ENCODE results near the gene SDK1. TPM values are rescaled to one million over a fixed set of nuclear protein-coding genes. Genes with fewer than 3 reads are reported as not detected.

SDK1 gene
- total and polyA plus RNA-seq, 2 experiments from 2014 or later, result 4.1 to 16.5 TPM

GRCh38 chr7:3459111-3459510 is 158.1 kb downstream of the SDK1 start:
- H3K4me3 ChIP-seq, result no peak overlapping the region
- no peaks in the 10 kb centered on the region for H3K27me3 ChIP-seq
- H3K36me3 ChIP-seq, result no peaks in the 10 kb centered on the region
- no peaks in the 10 kb centered on the region for H3K9me3 ChIP-seq (ENCODE audit: low read depth)
- TF ChIP-seq, protein P1, sequence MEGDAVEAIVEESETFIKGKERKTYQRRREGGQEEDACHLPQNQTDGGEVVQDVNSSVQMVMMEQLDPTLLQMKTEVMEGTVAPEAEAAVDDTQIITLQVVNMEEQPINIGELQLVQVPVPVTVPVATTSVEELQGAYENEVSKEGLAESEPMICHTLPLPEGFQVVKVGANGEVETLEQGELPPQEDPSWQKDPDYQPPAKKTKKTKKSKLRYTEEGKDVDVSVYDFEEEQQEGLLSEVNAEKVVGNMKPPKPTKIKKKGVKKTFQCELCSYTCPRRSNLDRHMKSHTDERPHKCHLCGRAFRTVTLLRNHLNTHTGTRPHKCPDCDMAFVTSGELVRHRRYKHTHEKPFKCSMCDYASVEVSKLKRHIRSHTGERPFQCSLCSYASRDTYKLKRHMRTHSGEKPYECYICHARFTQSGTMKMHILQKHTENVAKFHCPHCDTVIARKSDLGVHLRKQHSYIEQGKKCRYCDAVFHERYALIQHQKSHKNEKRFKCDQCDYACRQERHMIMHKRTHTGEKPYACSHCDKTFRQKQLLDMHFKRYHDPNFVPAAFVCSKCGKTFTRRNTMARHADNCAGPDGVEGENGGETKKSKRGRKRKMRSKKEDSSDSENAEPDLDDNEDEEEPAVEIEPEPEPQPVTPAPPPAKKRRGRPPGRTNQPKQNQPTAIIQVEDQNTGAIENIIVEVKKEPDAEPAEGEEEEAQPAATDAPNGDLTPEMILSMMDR (IDR thresholded peaks at IDR 0.05; ENCODE audit: low read depth, low read length), result no peak
- H3K4me1 ChIP-seq (ENCODE audit: low read depth), result no peaks in the 10 kb centered on the region
- H3K27ac ChIP-seq, result no peak overlapping the region
- no peak for DNase-seq (ENCODE audit: low read depth in 1 of 2, low spot score in 1 of 2)

DNA sequence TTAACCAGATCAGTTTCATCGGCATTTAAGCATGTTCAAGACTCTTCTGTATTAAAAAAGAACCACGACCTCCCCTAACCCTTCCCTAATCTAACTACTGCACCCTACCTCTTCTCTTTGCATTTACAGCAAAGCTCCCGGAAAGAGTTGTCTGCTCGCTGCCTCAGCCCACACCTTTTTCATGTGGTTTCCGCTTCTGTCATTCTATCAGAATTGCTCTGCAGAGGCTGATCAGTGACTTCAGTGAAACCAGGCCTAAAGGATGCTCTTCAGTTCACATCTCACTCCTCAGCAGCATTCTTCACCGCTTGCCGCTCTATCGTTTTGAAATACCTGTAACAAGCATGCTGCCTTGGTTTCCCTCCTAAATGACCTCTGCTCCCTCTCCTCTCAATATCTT is 160.9 kb downstream of the SDK1 start:
- no peak for DNase-seq (ENCODE audit: low read depth in 1 of 2, low spot score in 1 of 2)
- Histone ChIP-seq H3K27me3 (no peaks in the 10 kb centered on the region), H3K36me3 (no peaks in the 10 kb centered on the region), H3K4me3 (no peak overlapping the region), H3K9me3 (ENCODE audit: low read depth) (no peaks in the 10 kb centered on the region), H3K27ac (no peak overlapping the region), H3K4me1 (ENCODE audit: low read depth) (peaks cover 7% of the 10 kb centered on the region)
- TF ChIP-seq, protein P1 (IDR thresholded peaks at IDR 0.05; ENCODE audit: low read depth, low read length), result no peak

DNA sequence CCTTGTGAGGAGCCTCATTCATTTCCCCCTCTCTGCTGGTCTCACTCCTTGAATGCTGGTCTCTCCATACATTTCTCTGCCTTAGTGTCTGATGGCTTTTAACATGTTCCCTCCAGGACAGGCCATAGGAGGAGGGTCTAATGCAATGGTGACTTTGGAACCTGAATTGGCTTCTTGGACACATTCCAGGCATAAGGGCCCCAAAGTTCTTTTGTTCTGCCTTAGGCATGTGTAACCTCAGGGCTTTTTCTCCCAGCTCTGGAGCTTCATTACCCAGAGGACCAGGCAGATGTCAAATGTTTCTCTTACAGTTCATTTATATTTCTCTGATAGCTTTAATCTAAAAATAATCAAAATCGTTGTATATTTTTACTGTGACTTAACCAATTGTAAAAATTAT is 162.6 kb downstream of the SDK1 start:
- DNase-seq (ENCODE audit: low read depth in 1 of 2, low spot score in 1 of 2), result peak in 1 of 2 donors; percentile 20
- H3K4me1 ChIP-seq (ENCODE audit: low read depth), result peaks cover 7% of the 10 kb centered on the region
- H3K27me3 ChIP-seq, result no peaks in the 10 kb centered on the region
- TF ChIP-seq, protein P1 (IDR thresholded peaks at IDR 0.05; ENCODE audit: low read depth, low read length), result no peak
- H3K4me3 ChIP-seq, result no peak overlapping the region
- H3K9me3 ChIP-seq (ENCODE audit: low read depth), result no peaks in the 10 kb centered on the region
- no peak overlapping the region for H3K27ac ChIP-seq
- no peaks in the 10 kb centered on the region for H3K36me3 ChIP-seq

DNA sequence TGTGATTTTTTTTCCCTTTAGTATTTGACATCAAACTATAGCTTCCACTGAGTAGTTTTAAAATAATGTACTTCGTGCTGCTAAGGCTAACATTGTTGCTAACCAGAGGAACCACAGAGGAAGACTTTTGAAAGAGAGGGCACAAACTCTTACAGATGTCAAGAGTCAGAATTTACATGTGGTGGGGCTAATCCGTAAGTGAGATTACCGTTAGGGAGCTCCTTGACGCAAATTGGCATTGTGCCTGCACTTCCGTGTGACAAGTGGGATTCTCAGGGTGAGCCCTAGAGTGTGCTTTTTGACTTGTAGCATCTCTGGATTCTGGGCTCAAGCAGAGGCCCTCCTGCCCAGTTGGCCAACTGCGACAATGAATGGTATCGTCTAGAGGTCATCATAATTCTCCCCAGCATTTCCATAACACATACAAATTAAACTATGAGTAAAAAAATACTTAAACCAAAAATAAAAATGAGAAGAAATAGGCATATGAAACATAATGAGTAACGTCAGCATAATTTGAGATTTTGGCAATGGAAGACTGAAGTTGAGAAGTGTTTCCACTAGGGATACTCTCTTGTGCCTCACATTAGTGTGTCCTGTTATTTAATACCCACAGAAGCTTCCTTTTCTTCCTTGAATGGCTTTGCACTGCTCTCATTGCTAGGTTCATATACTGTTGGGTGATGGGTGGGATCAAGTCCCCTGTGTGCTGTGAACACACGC is 164.0 kb downstream of the SDK1 start:
- DNase-seq (ENCODE audit: low read depth in 1 of 2, low spot score in 1 of 2), result no peak
- H3K36me3 ChIP-seq, result no peaks in the 10 kb centered on the region

GRCh38 chr7:3466261-3466660 is 165.2 kb downstream of the SDK1 start:
- Histone ChIP-seq H3K4me1 (ENCODE audit: low read depth) (peaks cover 17% of the 10 kb centered on the region), H3K9me3 (ENCODE audit: low read depth) (no peaks in the 10 kb centered on the region), H3K27me3 (no peaks in the 10 kb centered on the region), H3K27ac (no peak overlapping the region), H3K4me3 (no peak overlapping the region), H3K36me3 (no peaks in the 10 kb centered on the region)
- DNase-seq (ENCODE audit: low read depth in 1 of 2, low spot score in 1 of 2), result no peak
- TF ChIP-seq, protein P1 (IDR thresholded peaks at IDR 0.05; ENCODE audit: low read depth, low read length), result no peak

More for the DNA sequence above, 164.0 kb downstream of the SDK1 start:
- Histone ChIP-seq H3K9me3 (ENCODE audit: low read depth) (no peaks in the 10 kb centered on the region), H3K27ac (no peak overlapping the region), H3K4me3 (no peak overlapping the region), H3K27me3 (no peaks in the 10 kb centered on the region), H3K4me1 (ENCODE audit: low read depth) (peaks cover 15% of the 10 kb centered on the region)
- TF ChIP-seq, protein P1 (IDR thresholded peaks at IDR 0.05; ENCODE audit: low read depth, low read length), result no peak
